SK-N-SH (cell line): ENCODE data around the gene SLC35G6. TPM values are rescaled to one million over a fixed set of nuclear protein-coding genes. Genes with fewer than 3 reads are reported as not detected.
A peak's percentile ranks its signal among the peaks of the same experiment; 100 is the strongest.

Experiments
- CTCF ChIA-PET: fragments of 300-600, 350-600 bp; formaldehyde crosslinking; extraction: SDS; loops from one replicate; lab custom pipeline; 2021; lab: Yijun Ruan, JAX
- POLR2A ChIA-PET: fragments of 350-600 bp; sonication (Branson Sonifier 250); formaldehyde crosslinking; extraction: SDS; loops from one replicate; lab custom pipeline; 2020; ENCODE audit warnings: antibody characterized with exemption, inconsistent platforms; lab: Yijun Ruan, JAX
- DNase-seq: peaks from one replicate; pipeline ENCODE4 v3.0.0; 2012
- H2AFZ ChIP-seq: fragments of 200-600 bp; sonication (generic); 2 replicates; pipeline ENCODE4 v1.8.1; 2016; ENCODE audit warnings: antibody characterized with exemption, mild to moderate bottlenecking, low read depth
- H3F3A ChIP-seq: fragments of 200-600 bp; sonication (generic); replicated peaks from 2 replicates; pipeline ENCODE3; 2016; ENCODE audit warnings: antibody characterized with exemption, mild to moderate bottlenecking; ENCODE audit not compliant: insufficient read depth
- H3K27ac ChIP-seq, 2 experiments: fragments of 200-500 bp in 1 of 2; fragments of 200-600 bp in 1 of 2; sonication (Bioruptor generic) in 1 of 2; sonication (generic), shearing (Covaris generic) in 1 of 2; 2 replicates each; pipeline versions ENCODE4 v1.5.1 to v1.6.1; 2014 to 2016; ENCODE audit warnings: low read depth in 2 of 2, inconsistent platforms in 1 of 2, low read length in 1 of 2, mild to moderate bottlenecking in 1 of 2, mixed read lengths in 1 of 2
- H3K27me3 ChIP-seq: fragments of 200-600 bp; sonication (generic), shearing (Covaris generic); 2 replicates; pipeline ENCODE4 v1.6.1; 2016; ENCODE audit warnings: mixed run types; ENCODE audit not compliant: insufficient read depth
- H3K36me3 ChIP-seq, 2 experiments: fragments of 200-500 bp in 1 of 2; fragments of 200-600 bp in 1 of 2; sonication (Bioruptor generic) in 1 of 2; sonication (generic) in 1 of 2; replicated peaks in 1 of 2; 2 replicates each; pipeline versions ENCODE3 to v1.5.1; 2014 to 2016; ENCODE audit warnings: low read length in 1 of 2, mild to moderate bottlenecking in 1 of 2; ENCODE audit not compliant: insufficient read depth in 2 of 2, control insufficient read depth in 1 of 2
- H3K4me1 ChIP-seq, 2 experiments: fragments of 200-500 bp in 1 of 2; fragments of 200-600 bp in 1 of 2; sonication (Bioruptor generic) in 1 of 2; sonication (generic), shearing (Covaris generic) in 1 of 2; 2 replicates each; pipeline versions ENCODE4 v1.5.1 to v1.6.1; 2014 to 2016; ENCODE audit warnings: low read depth in 1 of 2, low read length in 1 of 2, mixed run types in 1 of 2; ENCODE audit not compliant: insufficient read depth in 2 of 2, control insufficient read depth in 1 of 2
- H3K4me2 ChIP-seq: fragments of 200-600 bp; sonication (generic), shearing (Covaris generic); 2 replicates; pipeline ENCODE4 v1.6.1; 2017; ENCODE audit warnings: mixed run types
- H3K4me3 ChIP-seq, 2 experiments: fragments of 200-500 bp in 1 of 2; fragments of 200-600 bp in 1 of 2; sonication (Bioruptor generic) in 1 of 2; sonication (generic), shearing (Covaris generic) in 1 of 2; 2 replicates each; pipeline versions ENCODE4 v1.5.1 to v1.8.1; 2014 to 2016; ENCODE audit warnings: low read depth in 2 of 2, inconsistent platforms in 1 of 2, low read length in 1 of 2, mild to moderate bottlenecking in 1 of 2, mixed read lengths in 1 of 2, moderate library complexity in 1 of 2
- H3K79me2 ChIP-seq: fragments of 200-600 bp; sonication (generic); 2 replicates; pipeline ENCODE4 v1.8.1; 2017; ENCODE audit warnings: mild to moderate bottlenecking; ENCODE audit not compliant: insufficient read depth
- H3K9ac ChIP-seq: fragments of 200-600 bp; sonication (generic); 2 replicates; pipeline ENCODE4 v1.6.1; 2017; ENCODE audit warnings: mixed run types
- H3K9me2 ChIP-seq: fragments of 200-600 bp; sonication (generic); 2 replicates; pipeline ENCODE4 v1.6.1; 2017; ENCODE audit warnings: mixed run types
- H3K9me3 ChIP-seq: fragments of 200-600 bp; sonication (generic); 2 replicates; pipeline ENCODE4 v1.6.1; 2017; ENCODE audit warnings: mixed run types, mild to moderate bottlenecking, moderate library complexity
- H4K20me1 ChIP-seq: fragments of 200-600 bp; sonication (generic); 2 replicates; pipeline ENCODE4 v1.6.1; 2017; ENCODE audit warnings: mild to moderate bottlenecking, mixed run types; ENCODE audit not compliant: insufficient read depth
- CHD2 ChIP-seq: fragments of 150-350 bp; IDR thresholded peaks from 2 replicates; pipeline ENCODE4 v1.6.1; 2018; ENCODE audit warnings: low read length; ENCODE audit not compliant: partially characterized antibody
- GATA2 ChIP-seq: sonication (generic); formaldehyde crosslinking; IDR thresholded peaks from 2 replicates; pipeline ENCODE4 v1.5.0; 2020; ENCODE audit warnings: mild to moderate bottlenecking, missing genetic modification reagents
- IRF3 ChIP-seq: fragments of 150-350 bp; IDR thresholded peaks from 2 replicates; pipeline ENCODE4 v1.6.1; 2016; ENCODE audit warnings: mild to moderate bottlenecking, low read depth, low read length
- MAX ChIP-seq: IDR thresholded peaks from 2 replicates; pipeline ENCODE4 v1.4.0; 2012; ENCODE audit warnings: low read depth
- POLR2AphosphoS5 ChIP-seq: IDR thresholded peaks from 2 replicates; pipeline ENCODE4 v1.6.1; 2012; ENCODE audit warnings: low read depth, low read length
- RAD21 ChIP-seq: IDR thresholded peaks from 2 replicates; pipeline ENCODE4 v1.6.1; 2012; ENCODE audit warnings: mild to moderate bottlenecking, low read length
- SIN3A ChIP-seq: IDR thresholded peaks from 2 replicates; pipeline ENCODE4 v1.6.1; 2012; ENCODE audit warnings: low read depth, mild to moderate bottlenecking, low read length, moderate library complexity, borderline replicate concordance
- SMC3 ChIP-seq: IDR thresholded peaks from 2 replicates; pipeline ENCODE4 v1.6.1; 2012; ENCODE audit warnings: low read depth, low read length, improper control_type of control experiment
- TCF12 ChIP-seq: IDR thresholded peaks from 2 replicates; pipeline ENCODE4 v1.4.0; 2012
- TEAD4 ChIP-seq: IDR thresholded peaks from 2 replicates; pipeline ENCODE4 v1.4.0; 2012; ENCODE audit warnings: mild to moderate bottlenecking, borderline replicate concordance; ENCODE audit not compliant: insufficient read depth
- USF1 ChIP-seq: IDR thresholded peaks from 2 replicates; pipeline ENCODE4 v1.4.0; 2012; ENCODE audit warnings: low read depth, borderline replicate concordance
- USF2 ChIP-seq: fragments of 150-350 bp; IDR thresholded peaks from 2 replicates; pipeline ENCODE4 v1.6.1; 2017; ENCODE audit warnings: antibody characterized with exemption, low read length, low read depth, borderline replicate concordance
- YY1 ChIP-seq: IDR thresholded peaks from 2 replicates; pipeline ENCODE4 v1.4.0; 2012; ENCODE audit warnings: low read depth, mild to moderate bottlenecking
- WGBS: methylation state at CpG from one replicate; pipeline ENCODE4 v1.1.6; 2017; ENCODE audit warnings: low lambda C conversion rate; 5-methylcytosine and 5-hydroxymethylcytosine counted together
- polyA plus RNA-seq, 3 experiments: library from polyadenylated mRNA; depleted of rRNA; stranded (reverse); fragments of >200 nt; gene quantifications; 2 replicates each; pipeline ENCODE4 v1.2.3, GENCODE V29; 2012

Gene SLC35G6
- polyA plus RNA-seq, 1 of the 3 experiments (the other 2 are of a cell fraction), result not detected

GRCh38 chr17:7436556-7437368 lies 44.5 kb upstream of the SLC35G6 start (continued):
- TF ChIP-seq USF2 (no peak), TCF12 (no peak), RAD21 (peak; percentile 63), TEAD4 (no peak)

DNA sequence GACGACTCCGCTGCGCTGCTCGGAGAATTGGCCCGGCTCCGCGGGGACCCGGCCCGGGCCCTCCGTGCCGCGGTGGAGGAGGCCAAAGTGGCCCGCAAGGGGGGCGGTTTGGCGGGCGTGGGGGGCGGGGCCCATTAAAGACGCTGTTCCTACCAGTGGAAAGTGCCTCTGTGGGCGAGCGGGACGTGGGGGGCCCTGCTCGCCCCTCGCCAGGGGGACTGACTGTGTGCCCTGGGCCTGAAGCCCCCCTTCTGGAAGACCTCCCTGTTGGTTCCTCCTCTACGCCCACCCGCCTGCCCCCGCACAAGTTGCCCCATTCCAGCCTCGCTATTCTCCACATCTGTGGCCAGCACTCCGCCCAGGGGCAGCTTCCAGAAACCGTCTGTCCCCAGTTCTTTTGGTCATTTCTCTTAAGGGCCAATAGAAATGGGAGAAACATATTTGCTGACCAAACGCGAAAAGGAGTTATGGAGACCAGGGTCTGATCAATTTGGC lies 43.8 kb upstream of the SLC35G6 start:
- 86% methylated on average over 9 of the region's 31 CpGs for WGBS
- POLR2A ChIA-PET, result interaction anchor here (1.0 to 1.9 kb wide), 3 partner anchors 33 to 81 kb away, joined by 3 to 11 read pairs (median 4); partner anchors contain the start of genes POLR2A and TMEM256

GRCh38 chr17:7437950-7438614 lies 43.2 kb upstream of the SLC35G6 start:
- DNase-seq, result no peak
- no peak overlapping the region for H3K4me3 ChIP-seq
- H3F3A ChIP-seq, result peaks cover 14% of the 10 kb centered on the region
- H3K27ac ChIP-seq, result no peak overlapping the region; a peak in 1 of 4 replicates
- 93% methylated on average over 48 of the region's 48 CpGs for WGBS
- H3K36me3 ChIP-seq, result peaks cover 0 to 4% of the 10 kb centered on the region in 2 experiments
- CTCF ChIA-PET, result interaction anchor here (0.9 to 3.9 kb wide), 12 partner anchors 10 to 123 kb away, joined by 3 to 27 read pairs (median 7); partner anchors contain the start of genes NLGN2, POLR2A, SENP3 and TMEM95
- H3K27me3 ChIP-seq, result no peaks in the 10 kb centered on the region
- no peak overlapping the region for H2AFZ ChIP-seq
- POLR2A ChIA-PET, result interaction anchor here (1.9 kb wide), 1 partner anchor 46 kb away, joined by 11 read pairs; the partner anchor contains the start of gene POLR2A
- H3K9ac ChIP-seq, result no peak overlapping the region
- peaks cover 7% of the 10 kb centered on the region; the same call in 1 of the 2 replicates for H3K79me2 ChIP-seq
- TF ChIP-seq USF1 (no peak), TCF12 (no peak), YY1 (no peak), GATA2 (CRISPR knock-in tag) (no peak), POLR2AphosphoS5 (no peak), SMC3 (no peak), MAX (no peak), SIN3A (no peak), IRF3 (no peak)
- H3K4me2 ChIP-seq, result no peak overlapping the region
- no peaks in the 10 kb centered on the region for H3K9me3 ChIP-seq
- peaks cover 0 to 27% of the 10 kb centered on the region in 2 experiments; a peak in 1 of 4 replicates for H3K4me1 ChIP-seq
- no peaks in the 10 kb centered on the region for H4K20me1 ChIP-seq
- no peaks in the 10 kb centered on the region for H3K9me2 ChIP-seq

More for the DNA sequence above, 43.8 kb upstream of the SLC35G6 start:
- no peak for DNase-seq
- Histone ChIP-seq H3K4me3 (peak overlapping the region in 1 of 2 experiments; percentile 14; a peak in 1 of 4 replicates), H3K4me2 (no peak overlapping the region), H3K9me2 (no peaks in the 10 kb centered on the region), H3K9ac (no peak overlapping the region), H3K36me3 (peaks cover 0 to 4% of the 10 kb centered on the region in 2 experiments), H4K20me1 (no peaks in the 10 kb centered on the region), H3K4me1 (peaks cover 0 to 27% of the 10 kb centered on the region in 2 experiments; a peak in 1 of 4 replicates), H2AFZ (no peak overlapping the region), H3K79me2 (peaks cover 7% of the 10 kb centered on the region; the same call in 1 of the 2 replicates), H3K27me3 (no peaks in the 10 kb centered on the region), H3K9me3 (no peaks in the 10 kb centered on the region), H3F3A (peaks cover 14% of the 10 kb centered on the region), H3K27ac (no peak overlapping the region)
- TF ChIP-seq CHD2, result no peak
- TF ChIP-seq IRF3, result no peak
- TF ChIP-seq SIN3A, result no peak
- CTCF ChIA-PET, result interaction anchor here (0.8 to 3.9 kb wide), 29 partner anchors 9 to 622 kb away, joined by 3 to 27 read pairs (median 6); partner anchors contain the start of genes CHRNB1, NLGN2, POLR2A and SENP3
